Measurements from ENCODE around the gene SLC7A10.

- TF ChIP-seq CTCF (optimal IDR thresholded peaks at IDR 0.05 in 1 of 3, IDR thresholded peaks at IDR 0.05 in 1 of 3, conservative IDR thresholded peaks at IDR 0.05 in 1 of 3; ENCODE audit: extremely low read depth in 1 of 3, insufficient read depth in 2 of 3, low read length in 3 of 3) (no peak), EZH2 (IDR thresholded peaks at IDR 0.05; ENCODE audit: low read length) (no peak)
These were observed 39.0 kb downstream of the SLC7A10 start for GRCh38 chr19:33186431-33187182.

Data from keratinocyte (primary cell).